HepG2 (cell line): Measurements from ENCODE around the gene AXIN1.

Experiments used
- ARNT ChIP-seq: fragments of 450-650 bp; IDR thresholded peaks from 2 replicates; pipeline ENCODE4 v1.6.1; 2017
- ERF ChIP-seq: IDR thresholded peaks from 2 replicates; pipeline ENCODE4 v1.6.1; 2018; ENCODE audit warnings: missing biosample characterization, missing genetic modification reagents
- EZH2 ChIP-seq: conservative IDR thresholded peaks from 2 replicates; pipeline ENCODE4 v1.6.1; 2012; ENCODE audit warnings: mild to moderate bottlenecking, low read depth, low read length, moderate library complexity
- KDM1A ChIP-seq: IDR thresholded peaks from 2 replicates; pipeline ENCODE4 v1.6.1; 2016; ENCODE audit warnings: missing compliant biosample characterization
- MAFG ChIP-seq: sonication (generic); formaldehyde crosslinking; IDR thresholded peaks from 2 replicates; pipeline ENCODE4 v1.5.1; 2020; ENCODE audit warnings: mild to moderate bottlenecking, missing genetic modification reagents
- MIER3 ChIP-seq: IDR thresholded peaks from 2 replicates; pipeline ENCODE4 v1.6.1; 2016; ENCODE audit warnings: missing compliant biosample characterization, borderline replicate concordance
- POLR2A ChIP-seq, 2 experiments: IDR thresholded peaks; 2 replicates each; pipeline ENCODE4 v1.6.1; 2011; ENCODE audit warnings: low read depth in 2 of 2, low read length in 2 of 2, mild to moderate bottlenecking in 1 of 2, moderate library complexity in 1 of 2; ENCODE audit not compliant: insufficient read depth in 1 of 2
- POLR2AphosphoS2 ChIP-seq: IDR thresholded peaks from 2 replicates; pipeline ENCODE4 v1.6.1; 2011; ENCODE audit warnings: low read depth, low read length, improper control_type of control experiment
- TRIM22 ChIP-seq: fragments of 450-650 bp; IDR thresholded peaks from 2 replicates; pipeline ENCODE4 v1.6.1; 2017
- ZNF232 ChIP-seq: sonication (generic); formaldehyde crosslinking; IDR thresholded peaks from 2 replicates; pipeline ENCODE4 v1.4.0; 2020; ENCODE audit warnings: missing genetic modification reagents, borderline replicate concordance
- ZNF343 ChIP-seq: sonication (generic); formaldehyde crosslinking; IDR thresholded peaks from 2 replicates; pipeline ENCODE4 v1.4.0; 2020; ENCODE audit warnings: mild to moderate bottlenecking, missing genetic modification reagents
- ZNF383 ChIP-seq: sonication (generic); formaldehyde crosslinking; IDR thresholded peaks from 2 replicates; pipeline ENCODE4 v1.4.0; 2020; ENCODE audit warnings: missing genetic modification reagents, mild to moderate bottlenecking, borderline replicate concordance
- ZNF691 ChIP-seq: sonication (generic); formaldehyde crosslinking; IDR thresholded peaks from 2 replicates; pipeline ENCODE4 v1.4.0; 2020; ENCODE audit warnings: missing genetic modification reagents, low read depth, mild to moderate bottlenecking, borderline replicate concordance
- TF ChIP-seq, protein P1 (sequence below): sonication (generic); formaldehyde crosslinking; IDR thresholded peaks from 2 replicates; pipeline ENCODE4 v1.5.0; 2020; ENCODE audit warnings: mild to moderate bottlenecking, missing genetic modification reagents, moderate library complexity

DNA sequence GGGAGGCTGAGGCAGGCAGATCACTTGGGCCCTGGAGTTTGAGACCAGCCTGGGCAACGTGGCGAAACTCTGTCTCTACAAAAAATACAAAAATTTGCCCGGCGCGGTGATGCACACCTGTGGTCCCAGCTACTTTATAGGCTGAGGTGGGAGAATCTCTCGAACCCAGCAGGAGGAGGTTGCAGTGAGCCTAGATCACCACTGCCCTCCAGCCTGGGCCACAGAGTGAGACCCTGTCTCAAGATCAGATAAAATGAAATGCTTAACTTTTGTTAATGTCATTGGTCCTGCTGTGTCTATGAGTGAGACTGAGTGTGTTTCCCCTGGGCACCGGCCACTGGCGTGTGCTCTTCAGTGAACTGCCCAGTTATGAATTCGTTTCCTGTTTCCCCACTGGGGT, 107.4 kb downstream of the AXIN1 start:
- TF ChIP-seq KDM1A (no peak), MIER3 (CRISPR knock-in tag) (no peak), POLR2AphosphoS2 (no peak), MAFG (CRISPR knock-in tag) (no peak), ARNT (no peak), ERF (CRISPR knock-in tag) (no peak), ZNF383 (CRISPR knock-in tag) (no peak), EZH2 (no peak), ZNF691 (CRISPR knock-in tag) (no peak), ZNF343 (CRISPR knock-in tag) (no peak), TRIM22 (no peak), POLR2A (IDR thresholded peaks at IDR 0.05; ENCODE audit: insufficient read depth in 1 of 2, low read depth in 2 of 2, low read length in 2 of 2) (no peak), ZNF232 (CRISPR knock-in tag) (no peak)
- TF ChIP-seq, protein P1, sequence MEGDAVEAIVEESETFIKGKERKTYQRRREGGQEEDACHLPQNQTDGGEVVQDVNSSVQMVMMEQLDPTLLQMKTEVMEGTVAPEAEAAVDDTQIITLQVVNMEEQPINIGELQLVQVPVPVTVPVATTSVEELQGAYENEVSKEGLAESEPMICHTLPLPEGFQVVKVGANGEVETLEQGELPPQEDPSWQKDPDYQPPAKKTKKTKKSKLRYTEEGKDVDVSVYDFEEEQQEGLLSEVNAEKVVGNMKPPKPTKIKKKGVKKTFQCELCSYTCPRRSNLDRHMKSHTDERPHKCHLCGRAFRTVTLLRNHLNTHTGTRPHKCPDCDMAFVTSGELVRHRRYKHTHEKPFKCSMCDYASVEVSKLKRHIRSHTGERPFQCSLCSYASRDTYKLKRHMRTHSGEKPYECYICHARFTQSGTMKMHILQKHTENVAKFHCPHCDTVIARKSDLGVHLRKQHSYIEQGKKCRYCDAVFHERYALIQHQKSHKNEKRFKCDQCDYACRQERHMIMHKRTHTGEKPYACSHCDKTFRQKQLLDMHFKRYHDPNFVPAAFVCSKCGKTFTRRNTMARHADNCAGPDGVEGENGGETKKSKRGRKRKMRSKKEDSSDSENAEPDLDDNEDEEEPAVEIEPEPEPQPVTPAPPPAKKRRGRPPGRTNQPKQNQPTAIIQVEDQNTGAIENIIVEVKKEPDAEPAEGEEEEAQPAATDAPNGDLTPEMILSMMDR (CRISPR knock-in tag) = no peak
